Fibroblast of the aortic adventitia (primary cell): Measurements from ENCODE around the gene PLEKHG7. TPM values are rescaled to one million over a fixed set of nuclear protein-coding genes. Genes with fewer than 3 reads are reported as not detected.
"Not testable (repeated sequence)": the region's sequence is repeated elsewhere in the genome, so short reads cannot be mapped to it uniquely, and the experiment has no call there.

Source experiments
- DNase-seq: peaks from one replicate; pipeline ENCODE4 v3.0.0-alpha.2; 2010; ENCODE audit warnings: low read depth
- H3K4me3 ChIP-seq: 2 replicates; pipeline ENCODE4 v1.5.1; 2011; ENCODE audit warnings: low read depth, mild to moderate bottlenecking, control low read depth, low read length, moderate library complexity
- CTCF ChIP-seq: IDR thresholded peaks from 2 replicates; pipeline ENCODE4 v1.5.1; 2011; ENCODE audit warnings: mild to moderate bottlenecking, low read length, control low read depth, inconsistent platforms; ENCODE audit not compliant: insufficient read depth
- total RNA-seq: library from RNA; depleted of rRNA; stranded (reverse); fragments of >200 nt; gene quantifications from 2 replicates; pipeline ENCODE4 v1.2.3, GENCODE V29; 2012; ENCODE audit warnings: low replicate concordance

PLEKHG7 gene
- total RNA-seq, 1 donor = not detected

GRCh38 chr12:92784797-92785562 lies 82.2 kb downstream of the PLEKHG7 start:
- TF ChIP-seq CTCF = peak; percentile 54
- DNase-seq = peak; percentile 80
- H3K4me3 ChIP-seq = no peak overlapping the region

- TF ChIP-seq CTCF = no peak
- H3K4me3 ChIP-seq = no peak overlapping the region
- no peak for DNase-seq
Measured at GRCh38 chr12:92785563-92785950, 82.8 kb downstream of the PLEKHG7 start.

- TF ChIP-seq CTCF = no peak
- peak; percentile 64 for DNase-seq
- no peak overlapping the region for H3K4me3 ChIP-seq
Measured at GRCh38 chr12:92786045-92786444, 83.3 kb downstream of the PLEKHG7 start.

GRCh38 chr12:92794356-92794755 lies 91.6 kb downstream of the PLEKHG7 start:
- DNase-seq, H3K4me3 ChIP-seq: not testable (repeated sequence)

GRCh38 chr12:92794814-92795213 lies 92.0 kb downstream of the PLEKHG7 start:
- H3K4me3 ChIP-seq = no peak overlapping the region
- TF ChIP-seq CTCF = no peak
- DNase-seq = no peak

GRCh38 chr12:92796650-92797049 lies 93.9 kb downstream of the PLEKHG7 start:
- no peak for DNase-seq
- no peak overlapping the region for H3K4me3 ChIP-seq
- no peak for TF ChIP-seq CTCF

- DNase-seq = no peak
- TF ChIP-seq CTCF = no peak
- no peak overlapping the region for H3K4me3 ChIP-seq
Measured at GRCh38 chr12:92802906-92803305, 100.1 kb downstream of the PLEKHG7 start.
